Measurements from ENCODE around the gene GOLPH3.

DNA sequence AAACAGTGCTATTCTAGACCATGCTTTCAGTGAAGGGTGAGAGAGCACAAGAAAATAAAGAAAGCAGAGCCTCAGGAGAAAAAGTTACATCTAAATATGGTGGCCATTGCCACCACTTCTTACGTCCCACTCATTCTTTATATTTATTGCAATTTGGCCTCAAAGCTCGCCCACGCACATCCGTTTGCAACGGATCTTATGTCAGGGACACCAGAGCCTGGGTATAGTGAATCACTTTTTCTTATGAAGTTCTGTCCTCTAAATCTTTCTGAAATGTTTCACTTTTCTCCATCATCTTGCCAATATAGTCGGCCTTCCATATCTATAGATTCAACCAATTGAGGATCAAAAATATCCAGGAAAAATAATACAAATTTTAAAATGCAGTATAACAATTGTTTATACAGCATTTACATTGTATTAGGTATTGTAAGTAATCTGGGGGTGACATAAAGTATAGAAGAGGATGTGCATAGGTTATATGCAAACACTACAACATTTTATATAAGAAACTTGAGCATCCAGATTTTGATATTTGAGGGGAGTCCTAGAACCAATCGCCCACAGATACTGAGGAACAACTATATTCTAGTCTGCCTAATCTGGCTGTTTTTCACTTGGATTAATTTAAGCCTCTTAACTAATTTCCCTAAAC lies 35.2 kb downstream of the GOLPH3 start:
- no peak for TF ChIP-seq EZH2phosphoT487 (IDR thresholded peaks at IDR 0.05)
- TF ChIP-seq, protein P1, sequence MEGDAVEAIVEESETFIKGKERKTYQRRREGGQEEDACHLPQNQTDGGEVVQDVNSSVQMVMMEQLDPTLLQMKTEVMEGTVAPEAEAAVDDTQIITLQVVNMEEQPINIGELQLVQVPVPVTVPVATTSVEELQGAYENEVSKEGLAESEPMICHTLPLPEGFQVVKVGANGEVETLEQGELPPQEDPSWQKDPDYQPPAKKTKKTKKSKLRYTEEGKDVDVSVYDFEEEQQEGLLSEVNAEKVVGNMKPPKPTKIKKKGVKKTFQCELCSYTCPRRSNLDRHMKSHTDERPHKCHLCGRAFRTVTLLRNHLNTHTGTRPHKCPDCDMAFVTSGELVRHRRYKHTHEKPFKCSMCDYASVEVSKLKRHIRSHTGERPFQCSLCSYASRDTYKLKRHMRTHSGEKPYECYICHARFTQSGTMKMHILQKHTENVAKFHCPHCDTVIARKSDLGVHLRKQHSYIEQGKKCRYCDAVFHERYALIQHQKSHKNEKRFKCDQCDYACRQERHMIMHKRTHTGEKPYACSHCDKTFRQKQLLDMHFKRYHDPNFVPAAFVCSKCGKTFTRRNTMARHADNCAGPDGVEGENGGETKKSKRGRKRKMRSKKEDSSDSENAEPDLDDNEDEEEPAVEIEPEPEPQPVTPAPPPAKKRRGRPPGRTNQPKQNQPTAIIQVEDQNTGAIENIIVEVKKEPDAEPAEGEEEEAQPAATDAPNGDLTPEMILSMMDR (IDR thresholded peaks at IDR 0.05): no peak
